Iris pigment epithelial cell (primary cell): ENCODE results near the gene PPM1M.
A peak's percentile ranks its signal among the peaks of the same experiment; 100 is the strongest.
"Not testable (repeated sequence)": the region's sequence is repeated elsewhere in the genome, so short reads cannot be mapped to it uniquely, and the experiment has no call there.

Experiments
- DNase-seq: peaks from one replicate; pipeline ENCODE4 v3.0.0-alpha.2; 2011; ENCODE audit warnings: low read depth

Gene PPM1M

GRCh38 chr3:52277972-52278509, 32.5 kb downstream of the PPM1M start:
- DNase-seq: peak; percentile 40

- peak; percentile 93 for DNase-seq
Measured at GRCh38 chr3:52278510-52279069, 33.0 kb downstream of the PPM1M start, which contains the start of gene WDR82. WDR82 (minus strand) TSS chr3:52278649; CDS start chr3:52278361, 288 bp downstream.

- DNase-seq: no peak
Measured at GRCh38 chr3:52279596-52279995, 34.0 kb downstream of the PPM1M start.

- peak; percentile 56 for DNase-seq
Measured at GRCh38 chr3:52280050-52280461, 34.5 kb downstream of the PPM1M start.

GRCh38 chr3:52281981-52282801, 36.6 kb downstream of the PPM1M start:
- no peak for DNase-seq

GRCh38 chr3:52283306-52283705, 37.7 kb downstream of the PPM1M start:
- no peak for DNase-seq

- not testable (repeated sequence) for DNase-seq
Measured at GRCh38 chr3:52284051-52284450, 38.5 kb downstream of the PPM1M start.

GRCh38 chr3:52286777-52287110, 41.2 kb downstream of the PPM1M start:
- DNase-seq: peak; percentile 61

- no peak for DNase-seq
Measured at GRCh38 chr3:52288674-52289073, 43.1 kb downstream of the PPM1M start.

GRCh38 chr3:52289338-52289746, 43.8 kb downstream of the PPM1M start:
- no peak for DNase-seq

GRCh38 chr3:52289747-52290595, 44.4 kb downstream of the PPM1M start:
- DNase-seq: no peak

GRCh38 chr3:52290596-52291507, 45.3 kb downstream of the PPM1M start:
- no peak for DNase-seq

GRCh38 chr3:52291508-52292181, 46.1 kb downstream of the PPM1M start:
- DNase-seq: no peak

GRCh38 chr3:52292247-52293065, 46.9 kb downstream of the PPM1M start:
- DNase-seq: no peak

GRCh38 chr3:52293491-52294319, 48.1 kb downstream of the PPM1M start:
- no peak for DNase-seq

GRCh38 chr3:52294320-52295150, 49.0 kb downstream of the PPM1M start:
- DNase-seq: no peak

- DNase-seq: no peak
Measured at GRCh38 chr3:52295671-52296208, 50.2 kb downstream of the PPM1M start.
